ENCODE results near the gene SH3TC1. TPM values are rescaled to one million over a fixed set of nuclear protein-coding genes. Genes with fewer than 3 reads are reported as not detected.
A peak's percentile ranks its signal among the peaks of the same experiment; 100 is the strongest.

Gene SH3TC1
- polyA plus RNA-seq, 4 donors, result 0.45 to 25.3 (median 6.3) TPM

GRCh38 chr4:8245884-8246833, 47.1 kb downstream of the SH3TC1 start:
- Histone ChIP-seq H3K27ac (ENCODE audit: low read depth in 1 of 3, low read length in 2 of 3) (no peak overlapping the region), H3K4me1 (ENCODE audit: control insufficient read depth in 3 of 3, insufficient read depth in 2 of 3, low read depth in 1 of 3, low read length in 2 of 3) (peaks cover 0 to 23% (median 0%) of the 10 kb centered on the region in 3 donors), H3K9me3 (ENCODE audit: control insufficient read depth in 2 of 2, insufficient read depth in 1 of 2, low read depth in 1 of 2, low read length in 1 of 2) (peaks cover 0 to 9% of the 10 kb centered on the region in 2 donors), H3K4me3 (ENCODE audit: low read depth in 1 of 3, low read length in 3 of 3) (no peak overlapping the region), H3K27me3 (ENCODE audit: control insufficient read depth in 3 of 3, insufficient read depth in 3 of 3, low read length in 3 of 3) (no peaks in the 10 kb centered on the region), H3K36me3 (ENCODE audit: control insufficient read depth in 3 of 3, insufficient read depth in 2 of 3, low read depth in 1 of 3, low read length in 3 of 3) (peaks cover 0 to 22% (median 0%) of the 10 kb centered on the region in 3 donors)
- no peak for DNase-seq
- no peak for FAIRE-seq
- 81 to 86% (median 84%) methylated on average over 31 of the region's 31 CpGs for WGBS, 3 donors

GRCh38 chr4:8247047-8247930, 48.2 kb downstream of the SH3TC1 start:
- FAIRE-seq, result no peak

GRCh38 chr4:8248091-8248490, 49.0 kb downstream of the SH3TC1 start:
- no peaks in the 10 kb centered on the region for H3K27me3 ChIP-seq (ENCODE audit: control insufficient read depth in 3 of 3, insufficient read depth in 3 of 3, low read length in 3 of 3)
- H3K4me1 ChIP-seq (ENCODE audit: control insufficient read depth in 3 of 3, insufficient read depth in 2 of 3, low read depth in 1 of 3, low read length in 2 of 3), result peaks cover 0 to 7% (median 0%) of the 10 kb centered on the region in 3 donors
- WGBS, 3 donors, result 71 to 76% (median 74%) methylated on average over 7 of the region's 7 CpGs
- peak overlapping the region in 1 of 3 donors; percentile 84 for H3K27ac ChIP-seq (ENCODE audit: low read depth in 1 of 3, low read length in 2 of 3)
- H3K9me3 ChIP-seq (ENCODE audit: control insufficient read depth in 2 of 2, insufficient read depth in 1 of 2, low read depth in 1 of 2, low read length in 1 of 2), result peaks cover 0 to 9% of the 10 kb centered on the region in 2 donors
- FAIRE-seq, result no peak
- H3K36me3 ChIP-seq (ENCODE audit: control insufficient read depth in 3 of 3, insufficient read depth in 2 of 3, low read depth in 1 of 3, low read length in 3 of 3), result peaks cover 0 to 4% (median 0%) of the 10 kb centered on the region in 3 donors
- DNase-seq, result no peak
- no peak overlapping the region for H3K4me3 ChIP-seq (ENCODE audit: low read depth in 1 of 3, low read length in 3 of 3)

More at GRCh38 chr4:8247047-8247930, 48.2 kb downstream of the SH3TC1 start:
- peak in 1 of 2 donors; percentile 39 for DNase-seq
- Histone ChIP-seq H3K27ac (ENCODE audit: low read depth in 1 of 3, low read length in 2 of 3) (peak overlapping the region in 1 of 3 donors; percentile 84), H3K4me1 (ENCODE audit: control insufficient read depth in 3 of 3, insufficient read depth in 2 of 3, low read depth in 1 of 3, low read length in 2 of 3) (peaks cover 0 to 13% (median 0%) of the 10 kb centered on the region in 3 donors), H3K9me3 (ENCODE audit: control insufficient read depth in 2 of 2, insufficient read depth in 1 of 2, low read depth in 1 of 2, low read length in 1 of 2) (peaks cover 0 to 9% of the 10 kb centered on the region in 2 donors), H3K36me3 (ENCODE audit: control insufficient read depth in 3 of 3, insufficient read depth in 2 of 3, low read depth in 1 of 3, low read length in 3 of 3) (peaks cover 0 to 12% (median 0%) of the 10 kb centered on the region in 3 donors), H3K4me3 (ENCODE audit: low read depth in 1 of 3, low read length in 3 of 3) (no peak overlapping the region), H3K27me3 (ENCODE audit: control insufficient read depth in 3 of 3, insufficient read depth in 3 of 3, low read length in 3 of 3) (no peaks in the 10 kb centered on the region)
- 66 to 74% (median 69%) methylated on average over 30 to 31 of the region's 31 CpGs for WGBS, 3 donors

- DNase-seq (no peak), FAIRE-seq (no peak)
- Histone ChIP-seq H3K4me1 (ENCODE audit: control insufficient read depth in 3 of 3, insufficient read depth in 2 of 3, low read depth in 1 of 3, low read length in 2 of 3) (peaks cover 0 to 7% (median 0%) of the 10 kb centered on the region in 3 donors), H3K27me3 (ENCODE audit: control insufficient read depth in 3 of 3, insufficient read depth in 3 of 3, low read length in 3 of 3) (no peaks in the 10 kb centered on the region), H3K4me3 (ENCODE audit: low read depth in 1 of 3, low read length in 3 of 3) (no peak overlapping the region), H3K9me3 (ENCODE audit: control insufficient read depth in 2 of 2, insufficient read depth in 1 of 2, low read depth in 1 of 2, low read length in 1 of 2) (peaks cover 0 to 8% of the 10 kb centered on the region in 2 donors), H3K36me3 (ENCODE audit: control insufficient read depth in 3 of 3, insufficient read depth in 2 of 3, low read depth in 1 of 3, low read length in 3 of 3) (no peaks in the 10 kb centered on the region), H3K27ac (ENCODE audit: low read depth in 1 of 3, low read length in 2 of 3) (no peak overlapping the region)
- 37 to 64% (median 38%) methylated on average over 3 of the region's 3 CpGs for WGBS, 3 donors
These were observed 51.1 kb downstream of the SH3TC1 start for GRCh38 chr4:8250227-8250626.

GRCh38 chr4:8250637-8251036, 51.5 kb downstream of the SH3TC1 start:
- peaks cover 0 to 4% of the 10 kb centered on the region in 2 donors for H3K9me3 ChIP-seq (ENCODE audit: control insufficient read depth in 2 of 2, insufficient read depth in 1 of 2, low read depth in 1 of 2, low read length in 1 of 2)
- no peaks in the 10 kb centered on the region for H3K36me3 ChIP-seq (ENCODE audit: control insufficient read depth in 3 of 3, insufficient read depth in 2 of 3, low read depth in 1 of 3, low read length in 3 of 3)
- H3K4me1 ChIP-seq (ENCODE audit: control insufficient read depth in 3 of 3, insufficient read depth in 2 of 3, low read depth in 1 of 3, low read length in 2 of 3), result peaks cover 0 to 7% (median 0%) of the 10 kb centered on the region in 3 donors
- H3K27me3 ChIP-seq (ENCODE audit: control insufficient read depth in 3 of 3, insufficient read depth in 3 of 3, low read length in 3 of 3), result no peaks in the 10 kb centered on the region
- FAIRE-seq, result no peak
- no peak overlapping the region for H3K27ac ChIP-seq (ENCODE audit: low read depth in 1 of 3, low read length in 2 of 3)
- 65 to 84% (median 78%) methylated on average over 7 of the region's 7 CpGs for WGBS, 3 donors
- H3K4me3 ChIP-seq (ENCODE audit: low read depth in 1 of 3, low read length in 3 of 3), result no peak overlapping the region
- no peak for DNase-seq

GRCh38 chr4:8251110-8251883, 52.2 kb downstream of the SH3TC1 start:
- 82 to 85% (median 83%) methylated on average over 24 of the region's 24 CpGs for WGBS, 3 donors
- no peak for FAIRE-seq
- H3K27ac ChIP-seq (ENCODE audit: low read depth in 1 of 3, low read length in 2 of 3), result no peak overlapping the region
- no peaks in the 10 kb centered on the region for H3K36me3 ChIP-seq (ENCODE audit: control insufficient read depth in 3 of 3, insufficient read depth in 2 of 3, low read depth in 1 of 3, low read length in 3 of 3)
- no peaks in the 10 kb centered on the region for H3K9me3 ChIP-seq (ENCODE audit: control insufficient read depth in 2 of 2, insufficient read depth in 1 of 2, low read depth in 1 of 2, low read length in 1 of 2)
- H3K4me3 ChIP-seq (ENCODE audit: low read depth in 1 of 3, low read length in 3 of 3), result no peak overlapping the region
- no peaks in the 10 kb centered on the region for H3K27me3 ChIP-seq (ENCODE audit: control insufficient read depth in 3 of 3, insufficient read depth in 3 of 3, low read length in 3 of 3)
- H3K4me1 ChIP-seq (ENCODE audit: control insufficient read depth in 3 of 3, insufficient read depth in 2 of 3, low read depth in 1 of 3, low read length in 2 of 3), result peaks cover 0 to 7% (median 0%) of the 10 kb centered on the region in 3 donors
- no peak for DNase-seq

GRCh38 chr4:8252301-8253173, 53.4 kb downstream of the SH3TC1 start:
- Histone ChIP-seq H3K4me1 (ENCODE audit: control insufficient read depth in 3 of 3, insufficient read depth in 2 of 3, low read depth in 1 of 3, low read length in 2 of 3) (no peaks in the 10 kb centered on the region), H3K36me3 (ENCODE audit: control insufficient read depth in 3 of 3, insufficient read depth in 2 of 3, low read depth in 1 of 3, low read length in 3 of 3) (no peaks in the 10 kb centered on the region), H3K27me3 (ENCODE audit: control insufficient read depth in 3 of 3, insufficient read depth in 3 of 3, low read length in 3 of 3) (no peaks in the 10 kb centered on the region), H3K9me3 (ENCODE audit: control insufficient read depth in 2 of 2, insufficient read depth in 1 of 2, low read depth in 1 of 2, low read length in 1 of 2) (no peaks in the 10 kb centered on the region), H3K4me3 (ENCODE audit: low read depth in 1 of 3, low read length in 3 of 3) (no peak overlapping the region), H3K27ac (ENCODE audit: low read depth in 1 of 3, low read length in 2 of 3) (no peak overlapping the region)
- no peak for FAIRE-seq
- WGBS, 3 donors, result 62 to 73% (median 68%) methylated on average over 23 of the region's 23 CpGs
- DNase-seq, result no peak
